CD4-positive, alpha-beta T cell treated with Interleukin-6 for 4 hours (primary cell): ENCODE results near the gene PCGF6.

Source experiments
- DNase-seq: peaks from one replicate; pipeline ENCODE4 v3.0.0-alpha.2; 2020; ENCODE audit warnings: mixed read lengths

Gene PCGF6

GRCh38 chr10:103254538-103255325, 96.2 kb downstream of the PCGF6 start:
- DNase-seq: no peak

DNA sequence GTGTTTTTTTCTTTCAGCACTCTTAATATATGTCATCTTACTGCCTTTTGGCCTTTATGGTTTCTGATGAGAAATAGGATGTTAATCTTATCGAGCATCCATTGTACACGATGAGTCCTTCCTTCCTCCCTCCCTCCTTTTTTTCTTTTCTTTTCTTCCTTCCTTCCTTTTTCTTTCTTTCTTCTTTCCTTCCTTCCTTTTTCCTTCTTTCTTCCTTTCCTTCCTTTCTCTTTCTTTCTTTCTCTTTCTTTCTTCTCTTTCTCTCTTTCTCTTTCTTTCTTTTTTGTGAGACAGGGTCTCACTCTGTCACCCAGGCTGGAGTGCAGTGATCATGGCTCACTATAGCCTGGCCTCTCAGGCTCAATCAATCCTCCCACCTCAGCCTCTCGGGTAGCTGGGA, 96.8 kb downstream of the PCGF6 start:
- DNase-seq: no peak
